Measurements from ENCODE around the gene SCAMP4. TPM values are rescaled to one million over a fixed set of nuclear protein-coding genes. Genes with fewer than 3 reads are reported as not detected.

The SCAMP4 gene
- total RNA-seq, 2 experiments from 2014 or later = 21.3 to 49.9 TPM

DNA sequence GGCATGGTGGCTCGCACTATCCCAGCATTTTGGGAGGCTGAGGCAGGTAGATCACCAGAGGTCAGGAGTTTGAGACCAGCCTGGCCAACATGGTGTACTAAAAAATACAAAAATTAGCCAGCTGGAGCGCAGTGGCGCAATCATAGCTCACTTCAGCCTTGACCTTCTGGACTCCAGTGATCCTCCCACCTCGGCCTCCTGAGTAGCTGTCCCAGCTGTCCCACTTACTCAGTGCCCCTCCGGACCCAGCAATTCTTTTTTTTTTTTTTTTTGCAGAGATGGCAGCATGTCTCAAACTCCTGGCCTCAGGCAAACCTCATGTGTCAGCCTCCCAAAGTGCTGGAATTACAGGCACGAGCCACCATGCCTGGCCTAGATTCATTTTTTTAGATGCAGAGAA lies 2.3 kb upstream of the SCAMP4 start:
- Histone ChIP-seq H3K9me2 (ENCODE audit: insufficient read depth, low read length) (no peaks in the 10 kb centered on the region), H4K20me1 (ENCODE audit: insufficient read depth, low read length) (peaks cover 5% of the 10 kb centered on the region; the same call in 1 of the 2 replicates), H3K4me3 (ENCODE audit: low read depth, low read length, poor library complexity, severe bottlenecking) (peak overlapping the region; percentile 71), H3K79me2 (ENCODE audit: insufficient read depth, low read depth, low read length) (peaks cover 22% of the 10 kb centered on the region), H3K36me3 (ENCODE audit: insufficient read depth, low read length) (peaks cover 6% of the 10 kb centered on the region; the same call in 1 of the 2 replicates), H3K27ac (ENCODE audit: low read depth, low read length, poor library complexity, severe bottlenecking) (peak overlapping the region; percentile 97), H2AFZ (ENCODE audit: low read length) (peak overlapping the region; percentile 22; the same call in 1 of the 2 replicates), H3K4me1 (ENCODE audit: insufficient read depth, low read length, poor library complexity, severe bottlenecking) (peaks cover 38% of the 10 kb centered on the region), H3K4me2 (ENCODE audit: low read length) (peak overlapping the region; percentile 84), H3K9me3 (ENCODE audit: low read length) (no peaks in the 10 kb centered on the region)
- DNase-seq (ENCODE audit: low spot score) = no peak
- no TSS peak for BruUV-seq (replicated peaks)
- CTCF ChIA-PET (ENCODE audit: unreplicated experiment) = no interaction called here
- intact Hi-C loops (cut with micrococcal nuclease; ENCODE audit: unreplicated experiment) = loop anchor here (10.0 kb wide), 1 partner anchor 182 kb away; no protein-coding TSS in a partner anchor
- no peak for TF ChIP-seq EZH2phosphoT487 (IDR thresholded peaks at IDR 0.05; ENCODE audit: borderline replicate concordance, low read depth, low read length)
- TF ChIP-seq, protein P1, sequence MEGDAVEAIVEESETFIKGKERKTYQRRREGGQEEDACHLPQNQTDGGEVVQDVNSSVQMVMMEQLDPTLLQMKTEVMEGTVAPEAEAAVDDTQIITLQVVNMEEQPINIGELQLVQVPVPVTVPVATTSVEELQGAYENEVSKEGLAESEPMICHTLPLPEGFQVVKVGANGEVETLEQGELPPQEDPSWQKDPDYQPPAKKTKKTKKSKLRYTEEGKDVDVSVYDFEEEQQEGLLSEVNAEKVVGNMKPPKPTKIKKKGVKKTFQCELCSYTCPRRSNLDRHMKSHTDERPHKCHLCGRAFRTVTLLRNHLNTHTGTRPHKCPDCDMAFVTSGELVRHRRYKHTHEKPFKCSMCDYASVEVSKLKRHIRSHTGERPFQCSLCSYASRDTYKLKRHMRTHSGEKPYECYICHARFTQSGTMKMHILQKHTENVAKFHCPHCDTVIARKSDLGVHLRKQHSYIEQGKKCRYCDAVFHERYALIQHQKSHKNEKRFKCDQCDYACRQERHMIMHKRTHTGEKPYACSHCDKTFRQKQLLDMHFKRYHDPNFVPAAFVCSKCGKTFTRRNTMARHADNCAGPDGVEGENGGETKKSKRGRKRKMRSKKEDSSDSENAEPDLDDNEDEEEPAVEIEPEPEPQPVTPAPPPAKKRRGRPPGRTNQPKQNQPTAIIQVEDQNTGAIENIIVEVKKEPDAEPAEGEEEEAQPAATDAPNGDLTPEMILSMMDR (conservative IDR thresholded peaks at IDR 0.05; ENCODE audit: low read length) = no peak
- POLR2A ChIA-PET = interaction anchor here (0.5 to 1.5 kb wide), 3 partner anchors 8 to 180 kb away, joined by 3 to 4 read pairs (median 4); no protein-coding TSS in a partner anchor

DNA sequence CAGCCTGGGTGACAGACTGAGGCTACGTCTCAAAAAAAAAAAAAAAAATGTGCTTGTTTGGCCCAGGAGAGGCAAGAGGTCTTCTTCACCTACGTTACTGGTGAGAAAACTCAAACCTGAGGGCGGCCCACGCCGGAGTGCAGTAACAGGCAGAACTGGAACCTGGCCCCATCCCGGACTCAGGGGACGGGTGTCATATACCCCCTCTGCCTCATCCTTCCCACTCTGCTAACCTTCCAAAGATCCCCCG lies 414 bp upstream of the SCAMP4 start:
- Histone ChIP-seq H2AFZ (ENCODE audit: low read length) (peak overlapping the region; percentile 61; the same call in 1 of the 2 replicates), H3K36me3 (ENCODE audit: insufficient read depth, low read length) (peaks cover 8% of the 10 kb centered on the region; the same call in 1 of the 2 replicates), H3K79me2 (ENCODE audit: insufficient read depth, low read depth, low read length) (peaks cover 37% of the 10 kb centered on the region), H3K4me1 (ENCODE audit: insufficient read depth, low read length, poor library complexity, severe bottlenecking) (peaks cover 32% of the 10 kb centered on the region), H3K9me3 (ENCODE audit: low read length) (no peaks in the 10 kb centered on the region), H3K4me2 (ENCODE audit: low read length) (peak overlapping the region; percentile 84), H4K20me1 (ENCODE audit: insufficient read depth, low read length) (peaks cover 5% of the 10 kb centered on the region), H3K27ac (ENCODE audit: low read depth, low read length, poor library complexity, severe bottlenecking) (peak overlapping the region; percentile 97), H3K4me3 (ENCODE audit: low read depth, low read length, poor library complexity, severe bottlenecking) (peak overlapping the region; percentile 71), H3K9me2 (ENCODE audit: insufficient read depth, low read length) (no peaks in the 10 kb centered on the region)
- BruUV-seq (replicated peaks) = no TSS peak
- POLR2A ChIA-PET = interaction anchor here (0.8 to 1.2 kb wide), 4 partner anchors 10 to 40 kb away, joined by 3 read pairs; no protein-coding TSS in a partner anchor
- CTCF ChIA-PET (ENCODE audit: unreplicated experiment) = no interaction called here
- TF ChIP-seq EZH2phosphoT487 (IDR thresholded peaks at IDR 0.05; ENCODE audit: borderline replicate concordance, low read depth, low read length) = no peak
- TF ChIP-seq, protein P1 (conservative IDR thresholded peaks at IDR 0.05; ENCODE audit: low read length) = no peak
- intact Hi-C loops (cut with micrococcal nuclease; ENCODE audit: unreplicated experiment) = loop anchor here (1.0 to 10.0 kb wide), 4 partner anchors 7 to 180 kb away; no protein-coding TSS in a partner anchor
- DNase-seq (ENCODE audit: low spot score) = no peak

DNA sequence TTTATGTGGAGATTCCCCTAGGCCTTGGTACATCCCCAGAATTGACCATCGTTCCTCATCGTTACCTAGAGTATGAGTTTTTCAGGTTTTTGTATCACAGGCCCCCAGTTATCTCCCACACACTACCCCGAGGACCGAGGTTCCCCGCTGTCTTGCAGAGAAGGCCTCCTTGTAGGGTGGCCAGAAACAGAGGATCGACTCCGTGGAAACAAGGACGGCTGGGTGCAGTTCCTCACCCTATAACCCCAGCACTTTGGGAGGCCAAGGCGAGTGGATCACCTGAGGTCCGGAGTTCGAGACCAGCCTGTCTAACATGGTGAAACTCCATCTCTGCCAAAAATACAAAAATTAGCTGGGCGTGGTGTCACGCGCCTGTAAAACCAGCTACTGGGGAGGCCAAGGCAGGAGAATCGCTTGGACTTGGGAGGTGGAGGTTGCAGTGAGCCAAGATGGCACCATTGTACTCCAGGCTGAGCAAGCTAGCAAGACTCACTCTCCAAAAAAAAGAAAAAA lies 720 bp downstream of the SCAMP4 start:
- peaks cover 5% of the 10 kb centered on the region for H4K20me1 ChIP-seq (ENCODE audit: insufficient read depth, low read length)
- no peak overlapping the region; the same call in 1 of the 2 replicates for H2AFZ ChIP-seq (ENCODE audit: low read length)
- intact Hi-C loops (cut with micrococcal nuclease; ENCODE audit: unreplicated experiment) = loop anchor here (1.0 to 10.0 kb wide), 4 partner anchors 9 to 179 kb away; no protein-coding TSS in a partner anchor
- TF ChIP-seq, protein P1 (conservative IDR thresholded peaks at IDR 0.05; ENCODE audit: low read length) = no peak
- TF ChIP-seq EZH2phosphoT487 (IDR thresholded peaks at IDR 0.05; ENCODE audit: borderline replicate concordance, low read depth, low read length) = no peak
- no peaks in the 10 kb centered on the region for H3K9me2 ChIP-seq (ENCODE audit: insufficient read depth, low read length)
- H3K79me2 ChIP-seq (ENCODE audit: insufficient read depth, low read depth, low read length) = peaks cover 40% of the 10 kb centered on the region
- H3K9me3 ChIP-seq (ENCODE audit: low read length) = no peaks in the 10 kb centered on the region
- no peak for DNase-seq (ENCODE audit: low spot score)
- ChIA-PET POLR2A (no interaction called here), CTCF (ENCODE audit: unreplicated experiment) (no interaction called here)
- peaks cover 32% of the 10 kb centered on the region for H3K4me1 ChIP-seq (ENCODE audit: insufficient read depth, low read length, poor library complexity, severe bottlenecking)
- peak overlapping the region; percentile 71 for H3K4me3 ChIP-seq (ENCODE audit: low read depth, low read length, poor library complexity, severe bottlenecking)
- BruUV-seq (replicated peaks) = no TSS peak
- peak overlapping the region; percentile 100 for H3K4me2 ChIP-seq (ENCODE audit: low read length)
- H3K36me3 ChIP-seq (ENCODE audit: insufficient read depth, low read length) = peaks cover 8% of the 10 kb centered on the region; the same call in 1 of the 2 replicates
- H3K27ac ChIP-seq (ENCODE audit: low read depth, low read length, poor library complexity, severe bottlenecking) = peak overlapping the region; percentile 97

Measured in OCI-LY7 (cell line).